ENCODE measurements around the gene FNDC11. TPM values are rescaled to one million over a fixed set of nuclear protein-coding genes. Genes with fewer than 3 reads are reported as not detected.

The FNDC11 gene
- total RNA-seq, 1 experiment from 2014 or later = 2.5 TPM

GRCh38 chr20:63551068-63551467 is 2.9 kb upstream of the FNDC11 start:
- Histone ChIP-seq H3K4ac (ENCODE audit: low read depth, low read length) (no peak overlapping the region), H2BK15ac (ENCODE audit: low read depth, low read length) (no peak overlapping the region), H2BK120ac (ENCODE audit: low read depth, low read length, poor library complexity, severe bottlenecking) (no peak overlapping the region), H4K5ac (ENCODE audit: insufficient read length, low read depth, low read length) (no peak overlapping the region), H3K27me3 (ENCODE audit: insufficient read depth, low read length) (no peaks in the 10 kb centered on the region), H3T11ph (ENCODE audit: low read length) (no peak overlapping the region), H3K27ac (ENCODE audit: insufficient read length, low read depth, low read length) (no peak overlapping the region), H4K20me1 (ENCODE audit: control insufficient read depth, insufficient read depth, insufficient read length) (peaks cover 3% of the 10 kb centered on the region), H4K91ac (ENCODE audit: insufficient read length, low read depth, low read length) (no peak overlapping the region), H2BK5ac (ENCODE audit: insufficient read length, low read length) (no peak overlapping the region), H4K8ac (replicated peaks; ENCODE audit: insufficient read length, low read depth, low read length) (no peak overlapping the region), H3K79me1 (ENCODE audit: insufficient read depth, low read depth, low read length, poor library complexity, severe bottlenecking) (no peaks in the 10 kb centered on the region), H3K79me2 (ENCODE audit: insufficient read depth, low read length) (no peaks in the 10 kb centered on the region), H3K4me2 (ENCODE audit: insufficient read depth, insufficient read length, low read length) (no peak overlapping the region), H2AFZ (ENCODE audit: low read length) (no peak overlapping the region), H3K14ac (ENCODE audit: insufficient read depth, low read length) (no peak overlapping the region), H2AK5ac (ENCODE audit: insufficient read length, low read length) (no peak overlapping the region), H3K9me3 (ENCODE audit: control insufficient read depth, low read depth, low read length) (no peaks in the 10 kb centered on the region), H2BK20ac (ENCODE audit: low read depth, low read length, poor library complexity, severe bottlenecking) (no peak overlapping the region), H3K23ac (ENCODE audit: insufficient read length, low read depth, low read length) (no peak overlapping the region), H3K56ac (ENCODE audit: insufficient read length, low read depth, low read length) (no peak overlapping the region), H3K23me2 (ENCODE audit: insufficient read length, low read depth, low read length, poor library complexity, severe bottlenecking) (peaks cover 9% of the 10 kb centered on the region), H3K4me1 (ENCODE audit: insufficient read depth, low read length) (peaks cover 2% of the 10 kb centered on the region; the same call in 1 of the 2 replicates), H3K18ac (ENCODE audit: insufficient read length, low read depth, low read length) (no peak overlapping the region), H2BK12ac (ENCODE audit: insufficient read length, low read depth, low read length) (no peak overlapping the region), H3K9ac (ENCODE audit: extremely low read depth, insufficient read length, low read length) (no peak overlapping the region)
- TF ChIP-seq CTCF (conservative IDR thresholded peaks at IDR 0.05) = no peak
- no CpG with 5 or more reads among the region's 9 CpGs for WGBS (ENCODE audit: extremely low coverage, insufficient read length, low lambda C conversion rate)
- no peaks in the 10 kb centered on the region; a peak in 1 of 7 replicates for H3K36me3 Mint-ChIP-seq (ENCODE audit: insufficient read depth in 1 of 3, low read depth in 3 of 3)
- no peak for DNase-seq
- 0 out of 7 replicates have a peak overlapping the region, but pooled peaks of 1 of the 3 experiments have one; percentile 60 for H3K27ac Mint-ChIP-seq
- peaks cover 17 to 36% of the 10 kb centered on the region in 2 experiments for H3K4me1 Mint-ChIP-seq
- no peaks in the 10 kb centered on the region; the same call in 1 of the 2 replicates for H3K27me3 Mint-ChIP-seq (ENCODE audit: low read depth)
- H3K9me3 Mint-ChIP-seq = no peaks in the 10 kb centered on the region
- H3K4me3 Mint-ChIP-seq = no peak overlapping the region
